ES-I3 (cell line): ENCODE measurements around the gene MATR3.
A peak's percentile ranks its signal among the peaks of the same experiment; 100 is the strongest.

Experiments
- H3K36me3 ChIP-seq: 2 replicates; pipeline ENCODE4 v1.6.1; 2013; ENCODE audit warnings: mild to moderate bottlenecking, low read length, control low read depth, moderate library complexity; ENCODE audit not compliant: insufficient read depth
- H3K4me1 ChIP-seq: 2 replicates; pipeline ENCODE4 v1.6.1; 2013; ENCODE audit warnings: mild to moderate bottlenecking, control low read depth, low read length; ENCODE audit not compliant: insufficient read depth
- H3K9ac ChIP-seq: 2 replicates; pipeline ENCODE4 v1.6.1; 2013; ENCODE audit warnings: low read depth, mild to moderate bottlenecking, low read length, moderate library complexity
- H3K9me3 ChIP-seq: 2 replicates; pipeline ENCODE4 v1.6.1; 2013; ENCODE audit warnings: mild to moderate bottlenecking, low read length, moderate library complexity; ENCODE audit not compliant: control insufficient read depth, insufficient read depth

Gene MATR3

GRCh38 chr5:139371482-139372435 is 78.2 kb downstream of the MATR3 start:
- H3K9me3 ChIP-seq: no peaks in the 10 kb centered on the region
- H3K9ac ChIP-seq: no peak overlapping the region
- peaks cover 17% of the 10 kb centered on the region for H3K36me3 ChIP-seq
- H3K4me1 ChIP-seq: no peaks in the 10 kb centered on the region

GRCh38 chr5:139374909-139375308 is 81.4 kb downstream of the MATR3 start:
- H3K36me3 ChIP-seq: peaks cover 9% of the 10 kb centered on the region
- no peak overlapping the region for H3K9ac ChIP-seq
- H3K4me1 ChIP-seq: no peaks in the 10 kb centered on the region; the same call in 1 of the 2 replicates
- no peaks in the 10 kb centered on the region for H3K9me3 ChIP-seq

GRCh38 chr5:139376364-139376763 is 82.8 kb downstream of the MATR3 start:
- peaks cover 5% of the 10 kb centered on the region for H3K36me3 ChIP-seq
- no peak overlapping the region for H3K9ac ChIP-seq
- no peaks in the 10 kb centered on the region; the same call in 1 of the 2 replicates for H3K4me1 ChIP-seq
- H3K9me3 ChIP-seq: no peaks in the 10 kb centered on the region; the same call in 1 of the 2 replicates

GRCh38 chr5:139377226-139377625 is 83.7 kb downstream of the MATR3 start:
- Histone ChIP-seq H3K9me3 (no peaks in the 10 kb centered on the region; the same call in 1 of the 2 replicates), H3K36me3 (no peaks in the 10 kb centered on the region), H3K9ac (no peak overlapping the region)

GRCh38 chr5:139378101-139378825 is 84.7 kb downstream of the MATR3 start:
- Histone ChIP-seq H3K4me1 (no peaks in the 10 kb centered on the region; the same call in 1 of the 2 replicates), H3K9ac (peak overlapping the region; percentile 37; the same call in 1 of the 2 replicates), H3K9me3 (no peaks in the 10 kb centered on the region; the same call in 1 of the 2 replicates), H3K36me3 (no peaks in the 10 kb centered on the region)

More at GRCh38 chr5:139377226-139377625, 83.7 kb downstream of the MATR3 start:
- H3K4me1 ChIP-seq: no peaks in the 10 kb centered on the region; the same call in 1 of the 2 replicates

- Histone ChIP-seq H3K9me3 (no peaks in the 10 kb centered on the region; the same call in 1 of the 2 replicates), H3K4me1 (no peaks in the 10 kb centered on the region; the same call in 1 of the 2 replicates)
Observed at GRCh38 chr5:139378941-139379361, 85.4 kb downstream of the MATR3 start.

GRCh38 chr5:139379626-139380449 is 86.3 kb downstream of the MATR3 start:
- Histone ChIP-seq H3K36me3 (no peaks in the 10 kb centered on the region), H3K9ac (no peak overlapping the region), H3K4me1 (no peaks in the 10 kb centered on the region; the same call in 1 of the 2 replicates), H3K9me3 (no peaks in the 10 kb centered on the region; the same call in 1 of the 2 replicates)

More at GRCh38 chr5:139378941-139379361, 85.4 kb downstream of the MATR3 start:
- H3K36me3 ChIP-seq: no peaks in the 10 kb centered on the region
- H3K9ac ChIP-seq: no peak overlapping the region
